Measurements from ENCODE around the gene FAM131B. TPM values are rescaled to one million over a fixed set of nuclear protein-coding genes. Genes with fewer than 3 reads are reported as not detected.
A peak's percentile ranks its signal among the peaks of the same experiment; 100 is the strongest.

FAM131B gene
- total and polyA plus RNA-seq, 2 of the 13 experiments (the other 11 are each of a cell fraction or from before 2014, with no cell fraction given) = 0.07 TPM; not detected in 1

GRCh38 chr7:143345428-143345900 is 17.0 kb downstream of the FAM131B start:
- FAIRE-seq (no peak), ATAC-seq (peak; percentile 98), DNase-seq (ENCODE audit: low spot score) (no peak)
- Histone ChIP-seq H3K4me3 (replicated peaks in 1 of 3; ENCODE audit: insufficient read depth in 1 of 3, low read depth in 2 of 3, low read length in 3 of 3) (no peak overlapping the region; a peak in 1 of 6 replicates), H3K79me2 (ENCODE audit: insufficient read depth, low read length) (no peaks in the 10 kb centered on the region), H2AFZ (ENCODE audit: low read length) (no peak overlapping the region), H3K27me3 (ENCODE audit: control insufficient read depth in 1 of 2, insufficient read depth in 2 of 2, low read length in 2 of 2) (peaks cover 0 to 4% of the 10 kb centered on the region in 2 experiments; a peak in 1 of 5 replicates), H3K9ac (ENCODE audit: insufficient read depth, low read depth, low read length) (no peak overlapping the region), H3K4me1 (ENCODE audit: insufficient read depth, low read length) (no peaks in the 10 kb centered on the region), H3K9me3 (ENCODE audit: low read length) (no peaks in the 10 kb centered on the region), H3K36me3 (replicated peaks in 1 of 2; ENCODE audit: control insufficient read depth in 1 of 2, insufficient read depth in 2 of 2, low read length in 2 of 2) (no peaks in the 10 kb centered on the region), H3K27ac (ENCODE audit: extremely low read length, insufficient read depth, low read length) (no peak overlapping the region), H3K4me2 (ENCODE audit: low read depth, low read length) (no peak overlapping the region), H4K20me1 (ENCODE audit: insufficient read depth, low read length) (no peaks in the 10 kb centered on the region)
- ChIA-PET POLR2A (no interaction called here), CTCF (ENCODE audit: low intra/inter-chr PET ratio, low total read pairs) (no interaction called here)
- 68% methylated on average over 29 of the region's 35 CpGs for WGBS (ENCODE audit: low lambda C conversion rate)
- BruUV-seq (replicated peaks) = no TSS peak
- in situ Hi-C loops (cut with HindIII; ENCODE audit: extremely low pct_ligation_motif_present, low pct_unique_long_range_greater_than_20kb) (no loop called here), intact Hi-C loops (cut with micrococcal nuclease; ENCODE audit: unreplicated experiment) (no loop called here)
- TF ChIP-seq HMGA1 (CRISPR knock-in tag; conservative IDR thresholded peaks at IDR 0.05) (no peak), ONECUT2 (CRISPR knock-in tag; IDR thresholded peaks at IDR 0.05) (no peak), SALL2 (CRISPR knock-in tag; IDR thresholded peaks at IDR 0.05) (no peak), KLF16 (CRISPR knock-in tag; IDR thresholded peaks at IDR 0.05) (no peak), NFKB2 (CRISPR knock-in tag; IDR thresholded peaks at IDR 0.05; ENCODE audit: borderline replicate concordance) (no peak), ZMYM4 (CRISPR knock-in tag; IDR thresholded peaks at IDR 0.05) (no peak), RFX5 (IDR thresholded peaks at IDR 0.05; ENCODE audit: low read depth, low read length) (no peak), STAT5B (CRISPR knock-in tag; IDR thresholded peaks at IDR 0.05) (no peak), STAG1 (CRISPR knock-in tag; IDR thresholded peaks at IDR 0.05) (peak; percentile 11; the same call in 1 of the 2 replicates), EHMT2 (IDR thresholded peaks at IDR 0.05; ENCODE audit: borderline replicate concordance, low read depth, low read length) (no peak), NR2F6 (IDR thresholded peaks at IDR 0.05) (no peak), NR2F6 (CRISPR knock-in tag; IDR thresholded peaks at IDR 0.05) (no peak), NONO (IDR thresholded peaks at IDR 0.05) (no peak), NONO (CRISPR knock-in tag; conservative IDR thresholded peaks at IDR 0.05) (no peak), YEATS4 (CRISPR knock-in tag; IDR thresholded peaks at IDR 0.05; ENCODE audit: borderline replicate concordance) (no peak), ZNF101 (CRISPR knock-in tag; IDR thresholded peaks at IDR 0.05; ENCODE audit: borderline replicate concordance, low read depth) (no peak), FOXP1 (IDR thresholded peaks at IDR 0.05) (no peak), FOXP1 (CRISPR knock-in tag; IDR thresholded peaks at IDR 0.05) (no peak), IKZF1 (IDR thresholded peaks at IDR 0.05) (no peak), KAT8 (CRISPR knock-in tag; IDR thresholded peaks at IDR 0.05) (no peak), NR3C1 (CRISPR knock-in tag; IDR thresholded peaks at IDR 0.05) (no peak), MAZ (IDR thresholded peaks at IDR 0.05; ENCODE audit: borderline replicate concordance, low read depth, low read length) (no peak), MAZ (CRISPR knock-in tag; IDR thresholded peaks at IDR 0.05; ENCODE audit: low read depth) (no peak), SAFB2 (CRISPR knock-in tag; IDR thresholded peaks at IDR 0.05; ENCODE audit: borderline replicate concordance, low read depth) (no peak), ARID3A (IDR thresholded peaks at IDR 0.05; ENCODE audit: low read depth, low read length) (no peak)
- TF ChIP-seq, protein P1, sequence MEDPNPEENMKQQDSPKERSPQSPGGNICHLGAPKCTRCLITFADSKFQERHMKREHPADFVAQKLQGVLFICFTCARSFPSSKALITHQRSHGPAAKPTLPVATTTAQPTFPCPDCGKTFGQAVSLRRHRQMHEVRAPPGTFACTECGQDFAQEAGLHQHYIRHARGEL (CRISPR knock-in tag; IDR thresholded peaks at IDR 0.05) = no peak
- TF ChIP-seq, protein P2, sequence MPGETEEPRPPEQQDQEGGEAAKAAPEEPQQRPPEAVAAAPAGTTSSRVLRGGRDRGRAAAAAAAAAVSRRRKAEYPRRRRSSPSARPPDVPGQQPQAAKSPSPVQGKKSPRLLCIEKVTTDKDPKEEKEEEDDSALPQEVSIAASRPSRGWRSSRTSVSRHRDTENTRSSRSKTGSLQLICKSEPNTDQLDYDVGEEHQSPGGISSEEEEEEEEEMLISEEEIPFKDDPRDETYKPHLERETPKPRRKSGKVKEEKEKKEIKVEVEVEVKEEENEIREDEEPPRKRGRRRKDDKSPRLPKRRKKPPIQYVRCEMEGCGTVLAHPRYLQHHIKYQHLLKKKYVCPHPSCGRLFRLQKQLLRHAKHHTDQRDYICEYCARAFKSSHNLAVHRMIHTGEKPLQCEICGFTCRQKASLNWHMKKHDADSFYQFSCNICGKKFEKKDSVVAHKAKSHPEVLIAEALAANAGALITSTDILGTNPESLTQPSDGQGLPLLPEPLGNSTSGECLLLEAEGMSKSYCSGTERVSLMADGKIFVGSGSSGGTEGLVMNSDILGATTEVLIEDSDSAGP (CRISPR knock-in tag; IDR thresholded peaks at IDR 0.05; ENCODE audit: borderline replicate concordance) = peak; percentile 21; the same call in 1 of the 2 replicates

Measured in HepG2 (cell line).